GM12872 (cell line): Measurements from ENCODE around the gene SLFN14.

Experiments
- CTCF ChIP-seq: IDR thresholded peaks from 3 replicates; pipeline ENCODE4 v1.5.1; 2011; ENCODE audit warnings: low read depth, mild to moderate bottlenecking, low read length, moderate library complexity; ENCODE audit not compliant: insufficient read depth

The SLFN14 gene

GRCh38 chr17:35515027-35515426 lies 45.6 kb downstream of the SLFN14 start:
- no peak for TF ChIP-seq CTCF

- no peak for TF ChIP-seq CTCF
Observed at GRCh38 chr17:35514564-35514963, 46.1 kb downstream of the SLFN14 start.
